ENCODE results near the gene RSPH9. TPM values are rescaled to one million over a fixed set of nuclear protein-coding genes. Genes with fewer than 3 reads are reported as not detected.

Gene RSPH9
- total RNA-seq, 1 donor from 2014 or later = 0.30 TPM

GRCh38 chr6:43613721-43614395 is 31.0 kb upstream of the RSPH9 start:
- FAIRE-seq (no peak), DNase-seq (ENCODE audit: low read depth) (no peak)
- Mint-ChIP-seq H3K4me3 (ENCODE audit: unreplicated experiment) (peak overlapping the region; percentile 27), H3K4me1 (ENCODE audit: low read depth, unreplicated experiment) (peaks cover 13% of the 10 kb centered on the region), H3K27ac (ENCODE audit: unreplicated experiment) (no peak overlapping the region), H3K27me3 (ENCODE audit: low read depth, unreplicated experiment) (no peaks in the 10 kb centered on the region), H3K36me3 (ENCODE audit: low read depth, unreplicated experiment) (peaks cover 23% of the 10 kb centered on the region), H3K9me3 (ENCODE audit: unreplicated experiment) (no peaks in the 10 kb centered on the region)
- Histone ChIP-seq H3K79me2 (ENCODE audit: insufficient read depth, low read length) (no peaks in the 10 kb centered on the region), H3K4me1 (ENCODE audit: insufficient read depth, low read length) (no peaks in the 10 kb centered on the region), H4K20me1 (ENCODE audit: insufficient read depth, low read length) (peaks cover 3% of the 10 kb centered on the region), H3K27me3 (ENCODE audit: insufficient read depth, low read length) (no peaks in the 10 kb centered on the region), H3K4me2 (ENCODE audit: low read length) (no peak overlapping the region), H2AFZ (ENCODE audit: low read depth, low read length) (no peak overlapping the region), H3K9ac (ENCODE audit: low read length) (no peak overlapping the region), H3K4me3 (ENCODE audit: insufficient read depth, low read depth, low read length) (no peak overlapping the region), H3K27ac (ENCODE audit: low read depth, low read length) (no peak overlapping the region), H3K36me3 (ENCODE audit: insufficient read depth, low read length) (peaks cover 40% of the 10 kb centered on the region), H3K9me3 (ENCODE audit: insufficient read depth, low read depth, low read length) (no peaks in the 10 kb centered on the region)
- TF ChIP-seq CTCF (IDR thresholded peaks at IDR 0.05; ENCODE audit: insufficient read depth, low read depth, low read length) = no peak
- TF ChIP-seq EZH2 (IDR thresholded peaks at IDR 0.05; ENCODE audit: insufficient read depth, low read length) = no peak

DNA sequence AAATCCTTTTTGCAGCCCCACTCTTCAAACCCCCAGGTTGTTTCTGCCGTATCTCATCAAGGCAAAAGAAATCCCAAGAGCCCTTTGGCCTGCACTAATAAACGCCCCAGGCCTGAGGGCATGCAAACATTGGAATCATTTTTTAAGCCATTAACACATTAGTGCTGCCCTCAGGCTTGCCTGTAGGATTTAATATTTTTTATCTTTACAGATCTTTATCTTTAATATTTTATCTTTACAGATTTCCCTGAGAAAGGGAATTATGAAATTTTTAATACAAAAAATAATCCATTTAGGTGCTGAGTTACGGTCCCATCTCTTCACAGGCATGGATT is 30.5 kb upstream of the RSPH9 start:
- Histone ChIP-seq H3K4me2 (ENCODE audit: low read length) (no peak overlapping the region), H3K9ac (ENCODE audit: low read length) (no peak overlapping the region), H3K4me1 (ENCODE audit: insufficient read depth, low read length) (no peaks in the 10 kb centered on the region), H3K36me3 (ENCODE audit: insufficient read depth, low read length) (peaks cover 40% of the 10 kb centered on the region), H3K9me3 (ENCODE audit: insufficient read depth, low read depth, low read length) (no peaks in the 10 kb centered on the region), H3K79me2 (ENCODE audit: insufficient read depth, low read length) (no peaks in the 10 kb centered on the region), H3K27me3 (ENCODE audit: insufficient read depth, low read length) (no peaks in the 10 kb centered on the region), H3K4me3 (ENCODE audit: insufficient read depth, low read depth, low read length) (no peak overlapping the region), H3K27ac (ENCODE audit: low read depth, low read length) (no peak overlapping the region), H4K20me1 (ENCODE audit: insufficient read depth, low read length) (no peaks in the 10 kb centered on the region), H2AFZ (ENCODE audit: low read depth, low read length) (no peak overlapping the region)
- Mint-ChIP-seq H3K36me3 (ENCODE audit: low read depth, unreplicated experiment) (peaks cover 23% of the 10 kb centered on the region), H3K9me3 (ENCODE audit: unreplicated experiment) (no peaks in the 10 kb centered on the region), H3K27me3 (ENCODE audit: low read depth, unreplicated experiment) (no peaks in the 10 kb centered on the region), H3K4me1 (ENCODE audit: low read depth, unreplicated experiment) (peaks cover 9% of the 10 kb centered on the region), H3K4me3 (ENCODE audit: unreplicated experiment) (peak overlapping the region; percentile 27), H3K27ac (ENCODE audit: unreplicated experiment) (no peak overlapping the region)
- no peak for DNase-seq (ENCODE audit: low read depth)
- no peak for FAIRE-seq
- TF ChIP-seq EZH2 (IDR thresholded peaks at IDR 0.05; ENCODE audit: insufficient read depth, low read length) = no peak
- TF ChIP-seq CTCF (IDR thresholded peaks at IDR 0.05; ENCODE audit: insufficient read depth, low read depth, low read length) = no peak

DNA sequence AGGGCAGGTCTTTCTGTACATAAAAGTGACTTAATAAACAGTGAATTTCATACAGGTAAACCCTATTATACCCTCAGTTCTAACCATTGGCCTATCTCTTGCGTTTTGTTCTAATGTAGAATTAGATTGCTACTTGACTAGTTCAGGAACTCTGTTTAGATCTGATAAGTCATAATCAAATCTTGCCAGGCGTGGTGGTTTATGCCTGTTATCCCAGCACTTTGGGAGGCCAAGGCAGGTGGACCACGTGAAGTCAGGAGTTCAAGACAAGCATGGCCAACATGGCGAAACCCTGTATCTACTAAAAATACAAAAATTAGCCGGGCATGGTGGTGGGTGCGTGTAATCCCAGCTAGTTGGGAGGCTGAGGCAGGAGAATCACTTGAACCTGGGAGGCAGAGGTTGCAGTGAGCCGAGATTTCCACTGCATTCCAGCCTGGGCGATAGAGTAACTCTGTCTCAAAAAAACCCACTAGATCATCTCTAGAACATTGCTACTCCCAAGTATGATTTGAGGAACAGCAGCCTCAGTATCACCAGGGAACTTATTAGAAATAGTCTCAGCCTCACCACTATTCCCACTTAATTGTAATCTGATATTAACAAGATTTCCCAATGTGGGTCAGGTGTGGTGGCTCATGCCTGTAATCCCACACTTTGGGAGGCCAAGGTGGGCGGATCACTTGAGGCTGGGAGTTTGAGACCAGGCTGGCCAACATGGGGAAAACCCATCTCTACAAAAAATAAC is 27.9 kb upstream of the RSPH9 start:
- no peak overlapping the region for H3K4me2 ChIP-seq (ENCODE audit: low read length)
- no peak overlapping the region for H2AFZ ChIP-seq (ENCODE audit: low read depth, low read length)
- peaks cover 48% of the 10 kb centered on the region for H3K36me3 ChIP-seq (ENCODE audit: insufficient read depth, low read length)
- FAIRE-seq = no peak
- no peaks in the 10 kb centered on the region for H3K4me1 ChIP-seq (ENCODE audit: insufficient read depth, low read length)
- no peak for DNase-seq (ENCODE audit: low read depth)
- TF ChIP-seq EZH2 (IDR thresholded peaks at IDR 0.05; ENCODE audit: insufficient read depth, low read length) (no peak), CTCF (IDR thresholded peaks at IDR 0.05; ENCODE audit: insufficient read depth, low read depth, low read length) (no peak)
- H3K4me3 ChIP-seq (ENCODE audit: insufficient read depth, low read depth, low read length) = no peak overlapping the region
- peaks cover 9% of the 10 kb centered on the region for H4K20me1 ChIP-seq (ENCODE audit: insufficient read depth, low read length)
- no peak overlapping the region for H3K9ac ChIP-seq (ENCODE audit: low read length)
- no peaks in the 10 kb centered on the region for H3K27me3 Mint-ChIP-seq (ENCODE audit: low read depth, unreplicated experiment)
- no peaks in the 10 kb centered on the region for H3K9me3 ChIP-seq (ENCODE audit: insufficient read depth, low read depth, low read length)
- no peaks in the 10 kb centered on the region for H3K4me1 Mint-ChIP-seq (ENCODE audit: low read depth, unreplicated experiment)
- no peak overlapping the region for H3K27ac ChIP-seq (ENCODE audit: low read depth, low read length)
- H3K79me2 ChIP-seq (ENCODE audit: insufficient read depth, low read length) = no peaks in the 10 kb centered on the region
- H3K9me3 Mint-ChIP-seq (ENCODE audit: unreplicated experiment) = no peaks in the 10 kb centered on the region
- H3K27me3 ChIP-seq (ENCODE audit: insufficient read depth, low read length) = no peaks in the 10 kb centered on the region
- H3K27ac Mint-ChIP-seq (ENCODE audit: unreplicated experiment) = peak overlapping the region; percentile 66
- no peak overlapping the region for H3K4me3 Mint-ChIP-seq (ENCODE audit: unreplicated experiment)
- H3K36me3 Mint-ChIP-seq (ENCODE audit: low read depth, unreplicated experiment) = peaks cover 28% of the 10 kb centered on the region
